GM21786 (cell line): ENCODE results near the gene TNNT3.

Experiments used
- ATAC-seq: cut with Tn5 transposase; IDR thresholded peaks from one replicate; pipeline ENCODE4 v1.9.1; 2021; ENCODE audit not compliant: unreplicated experiment

The TNNT3 gene

GRCh38 chr11:1920909-1921573 is 1.5 kb downstream of the TNNT3 start:
- ATAC-seq, result no peak

GRCh38 chr11:1921574-1922141 is 2.2 kb downstream of the TNNT3 start:
- ATAC-seq, result no peak

- ATAC-seq, result no peak
Observed at GRCh38 chr11:1922481-1923081, 3.1 kb downstream of the TNNT3 start.

- ATAC-seq, result no peak
Observed at GRCh38 chr11:1923201-1923956, 3.9 kb downstream of the TNNT3 start.

GRCh38 chr11:1924181-1924580 is 4.7 kb downstream of the TNNT3 start:
- no peak for ATAC-seq

- no peak for ATAC-seq
Observed at GRCh38 chr11:1924646-1925372, 5.3 kb downstream of the TNNT3 start.

- no peak for ATAC-seq
Observed at GRCh38 chr11:1925373-1926155, 6.1 kb downstream of the TNNT3 start.

GRCh38 chr11:1926156-1927025 is 6.9 kb downstream of the TNNT3 start:
- no peak for ATAC-seq

GRCh38 chr11:1927026-1927847 is 7.7 kb downstream of the TNNT3 start:
- no peak for ATAC-seq

GRCh38 chr11:1927848-1928469 is 8.5 kb downstream of the TNNT3 start:
- ATAC-seq, result no peak

- no peak for ATAC-seq
Observed at GRCh38 chr11:1928470-1928890, 9.0 kb downstream of the TNNT3 start.

- no peak for ATAC-seq
Observed at GRCh38 chr11:1928891-1929541, 9.5 kb downstream of the TNNT3 start.

GRCh38 chr11:1929621-1930461 is 10.3 kb downstream of the TNNT3 start:
- ATAC-seq, result no peak

GRCh38 chr11:1930462-1930830 is 10.9 kb downstream of the TNNT3 start:
- ATAC-seq, result no peak

GRCh38 chr11:1931341-1932104 is 12.0 kb downstream of the TNNT3 start:
- no peak for ATAC-seq

- ATAC-seq, result no peak
Observed at GRCh38 chr11:1932105-1932480, 12.6 kb downstream of the TNNT3 start.
